Measurements from ENCODE around the gene HNRNPL. TPM values are rescaled to one million over a fixed set of nuclear protein-coding genes. Genes with fewer than 3 reads are reported as not detected.

Gene HNRNPL
- total and polyA plus RNA-seq, 2 experiments from 2014 or later, result 184 to 209 TPM

DNA sequence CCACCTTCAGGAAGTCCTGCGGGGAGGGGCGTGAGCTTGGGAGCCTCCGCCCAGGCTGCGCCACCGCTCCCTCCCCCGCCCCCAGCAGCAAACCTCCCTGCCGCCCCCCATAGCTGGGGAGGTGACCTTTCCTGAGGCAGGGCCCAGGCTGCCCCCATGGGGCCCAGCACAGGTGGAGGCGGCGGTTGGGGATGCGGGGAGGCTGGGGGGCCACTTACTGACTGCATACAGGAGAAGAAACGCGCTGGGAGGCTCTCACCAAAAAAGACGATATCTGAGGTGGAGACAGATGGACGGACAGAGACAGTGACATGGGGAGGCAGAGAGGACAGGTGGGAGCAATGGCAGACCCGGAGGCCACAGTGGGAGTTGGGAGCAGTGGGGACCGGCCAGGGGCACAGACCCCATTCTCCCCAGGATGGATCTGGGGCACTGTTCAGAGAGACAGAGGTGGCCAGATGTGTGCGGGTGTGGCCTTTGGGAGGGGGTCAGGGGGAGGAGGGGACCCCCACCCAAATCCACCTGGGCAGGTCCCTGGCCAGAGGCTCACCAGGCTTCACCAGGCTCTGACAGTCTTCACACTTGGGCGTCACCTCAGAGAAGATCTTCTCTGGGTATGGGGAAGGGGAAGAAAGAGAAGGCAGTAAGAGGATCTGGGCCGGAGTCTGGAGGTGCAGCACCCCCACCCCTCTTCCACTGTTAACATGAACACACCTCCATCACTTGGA lies 31.3 kb upstream of the HNRNPL start:
- Histone ChIP-seq H3K79me2 (no peaks in the 10 kb centered on the region), H3K27ac (no peak overlapping the region), H3K4me2 (no peak overlapping the region), H3K4me3 (no peak overlapping the region), H3K36me3 (replicated peaks; ENCODE audit: insufficient read depth, low read depth) (no peaks in the 10 kb centered on the region), H3K9me2 (replicated peaks; ENCODE audit: insufficient read depth) (no peaks in the 10 kb centered on the region), H3K9me3 (ENCODE audit: low read depth) (no peaks in the 10 kb centered on the region), H2AFZ (no peak overlapping the region), H3K27me3 (no peaks in the 10 kb centered on the region), H3K4me1 (ENCODE audit: insufficient read depth) (peaks cover 18% of the 10 kb centered on the region), H4K20me1 (ENCODE audit: insufficient read depth, poor library complexity, severe bottlenecking) (no peaks in the 10 kb centered on the region)
- 97% methylated on average over 11 of the region's 19 CpGs for WGBS (ENCODE audit: low lambda C conversion rate, missing lambda C conversion rate)
- no peak for DNase-seq (ENCODE audit: low spot score)
- TF ChIP-seq, protein P1, sequence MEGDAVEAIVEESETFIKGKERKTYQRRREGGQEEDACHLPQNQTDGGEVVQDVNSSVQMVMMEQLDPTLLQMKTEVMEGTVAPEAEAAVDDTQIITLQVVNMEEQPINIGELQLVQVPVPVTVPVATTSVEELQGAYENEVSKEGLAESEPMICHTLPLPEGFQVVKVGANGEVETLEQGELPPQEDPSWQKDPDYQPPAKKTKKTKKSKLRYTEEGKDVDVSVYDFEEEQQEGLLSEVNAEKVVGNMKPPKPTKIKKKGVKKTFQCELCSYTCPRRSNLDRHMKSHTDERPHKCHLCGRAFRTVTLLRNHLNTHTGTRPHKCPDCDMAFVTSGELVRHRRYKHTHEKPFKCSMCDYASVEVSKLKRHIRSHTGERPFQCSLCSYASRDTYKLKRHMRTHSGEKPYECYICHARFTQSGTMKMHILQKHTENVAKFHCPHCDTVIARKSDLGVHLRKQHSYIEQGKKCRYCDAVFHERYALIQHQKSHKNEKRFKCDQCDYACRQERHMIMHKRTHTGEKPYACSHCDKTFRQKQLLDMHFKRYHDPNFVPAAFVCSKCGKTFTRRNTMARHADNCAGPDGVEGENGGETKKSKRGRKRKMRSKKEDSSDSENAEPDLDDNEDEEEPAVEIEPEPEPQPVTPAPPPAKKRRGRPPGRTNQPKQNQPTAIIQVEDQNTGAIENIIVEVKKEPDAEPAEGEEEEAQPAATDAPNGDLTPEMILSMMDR (IDR thresholded peaks at IDR 0.05; ENCODE audit: poor library complexity), result no peak
- TF ChIP-seq EZH2phosphoT487 (IDR thresholded peaks at IDR 0.05; ENCODE audit: low read depth, severe bottlenecking, unreplicated experiment) (no peak), EZH2 (IDR thresholded peaks at IDR 0.05; ENCODE audit: borderline replicate concordance) (no peak)

DNA sequence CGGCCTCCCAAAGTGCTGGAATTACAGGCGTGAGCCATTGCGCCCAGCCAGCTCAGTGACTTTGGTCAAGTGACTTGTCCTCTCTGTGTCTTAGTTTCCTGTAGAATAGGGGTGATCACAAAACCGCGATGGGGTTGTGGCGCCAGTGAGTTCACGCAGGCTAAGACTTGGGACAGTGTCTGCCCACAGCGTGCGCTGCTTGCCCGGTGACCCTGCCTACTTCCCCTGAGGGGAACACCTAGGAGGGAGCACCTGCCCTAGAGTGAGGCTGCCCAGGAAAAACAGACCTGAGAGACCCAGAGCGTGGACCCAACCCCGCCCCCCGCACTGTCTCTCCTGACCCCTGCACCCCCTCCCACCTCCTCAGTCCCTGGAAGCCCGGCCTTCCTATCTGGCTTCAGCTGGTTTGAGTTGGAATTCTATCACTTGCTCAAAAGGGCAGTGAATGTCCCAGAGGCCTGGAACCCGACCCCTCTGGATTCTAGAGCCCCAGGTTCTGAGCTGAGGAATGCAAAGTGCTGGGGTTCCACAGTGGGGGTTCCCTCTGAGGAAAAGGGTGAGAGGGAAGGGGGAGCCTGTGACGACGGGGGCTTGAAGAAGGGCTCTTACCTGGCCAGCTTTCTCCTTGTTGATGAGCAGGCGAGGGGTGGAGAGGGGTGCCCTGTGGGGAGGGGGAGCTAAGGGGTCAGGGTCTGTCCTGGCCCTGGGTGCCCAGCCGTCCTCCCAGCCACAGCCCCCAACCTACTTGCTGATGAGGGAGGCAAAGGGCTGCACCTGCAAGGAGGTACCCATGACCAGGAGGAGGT lies 30.5 kb upstream of the HNRNPL start:
- no peaks in the 10 kb centered on the region for H3K9me3 ChIP-seq (ENCODE audit: low read depth)
- no peaks in the 10 kb centered on the region for H3K27me3 ChIP-seq
- no peaks in the 10 kb centered on the region for H4K20me1 ChIP-seq (ENCODE audit: insufficient read depth, poor library complexity, severe bottlenecking)
- no peak for TF ChIP-seq EZH2 (IDR thresholded peaks at IDR 0.05; ENCODE audit: borderline replicate concordance)
- TF ChIP-seq, protein P1 (IDR thresholded peaks at IDR 0.05; ENCODE audit: poor library complexity), result no peak
- TF ChIP-seq EZH2phosphoT487 (IDR thresholded peaks at IDR 0.05; ENCODE audit: low read depth, severe bottlenecking, unreplicated experiment), result no peak
- no peaks in the 10 kb centered on the region for H3K9me2 ChIP-seq (replicated peaks; ENCODE audit: insufficient read depth)
- no peak overlapping the region for H3K4me2 ChIP-seq
- no peak overlapping the region for H3K27ac ChIP-seq
- no peak for DNase-seq (ENCODE audit: low spot score)
- H3K4me3 ChIP-seq, result no peak overlapping the region
- H3K79me2 ChIP-seq, result no peaks in the 10 kb centered on the region
- no peaks in the 10 kb centered on the region for H3K36me3 ChIP-seq (replicated peaks; ENCODE audit: insufficient read depth, low read depth)
- H3K4me1 ChIP-seq (ENCODE audit: insufficient read depth), result peaks cover 18% of the 10 kb centered on the region
- 90% methylated on average over 18 of the region's 19 CpGs for WGBS (ENCODE audit: low lambda C conversion rate, missing lambda C conversion rate)
- H2AFZ ChIP-seq, result no peak overlapping the region

DNA sequence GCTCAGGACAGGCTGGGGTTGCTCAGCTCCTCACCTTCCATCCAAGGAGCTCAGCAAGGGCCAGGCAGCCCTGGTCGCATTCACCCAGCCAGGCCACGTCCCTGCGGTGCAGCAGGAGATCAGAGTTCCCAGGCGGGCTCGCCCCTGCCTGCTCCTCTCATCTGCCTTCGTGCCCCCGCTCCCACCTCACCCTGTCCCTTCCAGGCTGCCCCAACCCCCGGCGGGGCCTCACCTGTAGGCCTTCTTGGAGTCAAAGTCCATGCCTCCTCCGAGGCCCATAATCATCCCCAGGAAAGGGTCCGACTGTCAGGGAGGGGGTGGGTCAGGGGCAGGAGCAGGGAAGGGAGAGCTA lies 29.6 kb upstream of the HNRNPL start:
- 61% methylated on average over 10 of the region's 11 CpGs for WGBS (ENCODE audit: low lambda C conversion rate, missing lambda C conversion rate)
- DNase-seq (ENCODE audit: low spot score), result peak; percentile 54
- H3K36me3 ChIP-seq (replicated peaks; ENCODE audit: insufficient read depth, low read depth), result no peaks in the 10 kb centered on the region
- H3K4me2 ChIP-seq, result peak overlapping the region; percentile 62
- H3K9me3 ChIP-seq (ENCODE audit: low read depth), result no peaks in the 10 kb centered on the region
- no peak overlapping the region for H3K4me3 ChIP-seq
- no peaks in the 10 kb centered on the region for H3K79me2 ChIP-seq
- H2AFZ ChIP-seq, result no peak overlapping the region
- TF ChIP-seq EZH2 (IDR thresholded peaks at IDR 0.05; ENCODE audit: borderline replicate concordance) (no peak), EZH2phosphoT487 (IDR thresholded peaks at IDR 0.05; ENCODE audit: low read depth, severe bottlenecking, unreplicated experiment) (no peak)
- TF ChIP-seq, protein P1 (IDR thresholded peaks at IDR 0.05; ENCODE audit: poor library complexity), result no peak
- no peaks in the 10 kb centered on the region for H3K27me3 ChIP-seq
- peaks cover 18% of the 10 kb centered on the region for H3K4me1 ChIP-seq (ENCODE audit: insufficient read depth)
- peak overlapping the region; percentile 95 for H3K27ac ChIP-seq
- H3K9me2 ChIP-seq (replicated peaks; ENCODE audit: insufficient read depth), result no peaks in the 10 kb centered on the region
- no peaks in the 10 kb centered on the region for H4K20me1 ChIP-seq (ENCODE audit: insufficient read depth, poor library complexity, severe bottlenecking)

Measured in hepatocyte (in vitro differentiated cells).